Stimulated activated naive CD4-positive, alpha-beta T cell treated with Interleukin-2 at 50 U/mL for 16 hours (primary cell): Measurements from ENCODE around the gene FFAR2.
"Not testable (repeated sequence)": the region's sequence is repeated elsewhere in the genome, so short reads cannot be mapped to it uniquely, and the experiment has no call there.

ENCODE experiments used
- DNase-seq: peaks from one replicate; lab custom pipeline; 2025; lab: John Stamatoyannopoulos, UW

FFAR2 gene

DNA sequence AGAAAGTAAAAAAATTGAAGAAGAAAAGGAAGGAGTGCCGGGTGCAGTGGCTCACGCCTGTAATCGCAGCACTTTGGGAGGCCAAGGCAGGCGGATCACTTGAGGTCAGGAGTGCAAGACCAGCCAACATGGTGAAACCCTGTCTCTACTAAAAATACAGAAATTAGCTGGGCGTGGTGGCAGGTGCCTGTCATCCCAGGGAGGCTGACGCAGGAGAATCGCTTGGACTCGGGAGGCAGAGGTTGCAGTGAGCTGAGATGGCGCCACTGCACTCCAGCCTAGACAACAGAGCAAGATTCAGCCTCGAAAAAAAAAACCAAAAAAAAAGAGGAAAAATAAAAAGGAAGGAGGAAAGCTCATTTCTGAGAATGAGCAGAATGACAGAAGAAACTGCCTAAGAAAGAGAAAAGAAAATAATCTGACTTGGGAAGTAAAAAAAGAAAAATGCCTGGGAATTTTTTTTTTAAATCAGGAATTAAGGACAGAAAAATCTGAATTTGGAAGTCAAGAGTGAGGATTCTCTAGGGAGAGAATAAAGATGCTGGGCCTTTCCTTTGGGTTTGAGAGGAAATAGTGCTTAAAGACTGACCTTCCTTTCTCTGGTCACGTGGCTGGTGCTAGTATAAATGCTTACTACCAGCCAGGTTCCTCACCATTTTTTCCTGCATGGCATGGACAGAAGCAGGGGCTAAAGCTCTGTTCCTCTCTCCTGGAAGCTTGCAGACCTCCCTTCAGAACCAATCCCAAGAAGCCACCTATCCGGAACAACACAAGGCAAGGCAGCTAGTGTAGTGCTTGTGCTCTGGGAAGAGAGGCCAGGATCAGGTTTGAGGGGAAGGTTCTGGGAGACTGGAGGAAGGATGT lies at the start of gene FFAR2:
Gene FFAR2, plus strand, starts transcription at position 652 of the 864 bp plus-strand sequence. CDS start 1,458 bp downstream, outside the sequence.
- DNase-seq, result no peak

DNA sequence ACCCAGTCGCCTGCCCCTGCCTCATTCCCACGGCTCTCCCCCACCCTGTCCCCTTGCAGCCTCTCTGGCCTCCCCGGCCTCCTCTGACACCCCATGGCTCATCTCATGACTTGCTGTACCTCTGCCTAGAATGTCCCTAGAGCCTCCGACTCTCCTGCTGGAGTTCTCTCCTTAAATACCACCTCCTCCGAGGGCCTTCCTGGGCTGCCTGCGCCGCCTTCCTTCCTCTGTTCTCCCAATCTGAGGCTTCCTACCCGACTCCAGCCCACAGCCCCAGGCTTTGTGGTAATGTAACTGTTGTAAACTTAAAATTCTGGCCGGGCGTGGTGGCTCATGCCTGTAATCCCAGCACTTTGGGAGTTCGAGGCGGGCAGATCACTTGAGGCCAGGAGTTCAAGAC lies 49.5 kb upstream of the FFAR2 start:
- DNase-seq, result no peak

- DNase-seq, result no peak
Measured at GRCh38 chr19:35399231-35399630, 48.8 kb upstream of the FFAR2 start.

DNA sequence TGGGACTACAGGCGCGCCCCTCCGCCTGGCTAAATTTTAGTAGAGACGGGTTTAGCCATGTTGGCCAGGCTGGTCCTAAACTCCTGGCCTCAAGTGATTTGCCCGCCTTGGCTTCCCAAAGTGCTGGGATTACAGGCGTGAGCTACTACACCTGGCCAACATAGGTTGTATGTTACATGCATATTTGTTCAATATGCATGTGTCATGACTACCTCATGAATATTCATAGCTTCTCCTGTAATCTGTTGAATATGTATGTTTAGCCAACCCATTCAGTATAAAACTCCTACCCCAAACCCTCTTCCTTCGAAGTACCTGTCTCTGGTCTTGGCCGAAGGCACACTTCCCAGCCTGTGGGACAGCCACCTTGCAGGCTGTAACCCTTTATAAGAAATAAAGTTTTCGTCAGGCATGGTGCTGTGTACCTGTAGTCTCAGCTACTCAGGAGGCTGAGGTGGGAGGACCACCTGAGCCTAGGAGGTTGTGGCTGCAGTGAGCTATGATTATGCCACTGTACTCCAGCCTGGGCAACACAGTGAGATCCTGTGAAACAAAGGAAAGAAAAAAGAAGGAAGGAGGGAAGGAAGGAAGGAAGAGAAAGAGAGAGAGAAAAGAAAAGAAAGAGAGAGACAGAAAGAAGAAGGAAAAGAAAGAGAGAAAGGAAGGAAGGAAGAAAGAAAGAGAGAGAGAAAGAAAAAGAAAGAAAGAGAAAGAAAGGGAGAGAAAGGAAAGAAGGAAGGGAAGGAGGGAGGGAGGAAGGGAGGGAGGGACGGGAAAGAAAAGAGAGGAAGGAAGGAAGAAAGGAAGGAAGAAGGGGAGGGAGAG lies 47.9 kb upstream of the FFAR2 start:
- no peak for DNase-seq

DNA sequence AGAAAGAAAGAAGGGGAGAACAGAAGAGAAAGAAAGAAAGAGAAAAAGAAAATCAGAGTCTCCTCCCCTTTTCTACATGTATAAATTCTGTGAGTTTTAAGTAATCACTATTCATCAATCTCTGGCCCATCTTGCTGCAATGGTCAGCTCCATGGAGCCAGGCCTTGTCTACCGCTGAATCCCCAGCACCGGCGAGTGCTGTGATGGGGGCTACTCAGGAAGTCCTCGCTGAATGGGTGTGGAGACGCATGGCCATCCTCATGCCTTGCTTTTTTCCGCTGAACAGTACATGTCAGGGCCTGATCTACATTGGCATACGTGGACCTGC lies 47.3 kb upstream of the FFAR2 start:
- no peak for DNase-seq

- DNase-seq, result not testable (repeated sequence)
Measured at GRCh38 chr19:35401416-35401815, 46.6 kb upstream of the FFAR2 start.

- no peak for DNase-seq
Measured at GRCh38 chr19:35403116-35403760, 44.8 kb upstream of the FFAR2 start.

DNA sequence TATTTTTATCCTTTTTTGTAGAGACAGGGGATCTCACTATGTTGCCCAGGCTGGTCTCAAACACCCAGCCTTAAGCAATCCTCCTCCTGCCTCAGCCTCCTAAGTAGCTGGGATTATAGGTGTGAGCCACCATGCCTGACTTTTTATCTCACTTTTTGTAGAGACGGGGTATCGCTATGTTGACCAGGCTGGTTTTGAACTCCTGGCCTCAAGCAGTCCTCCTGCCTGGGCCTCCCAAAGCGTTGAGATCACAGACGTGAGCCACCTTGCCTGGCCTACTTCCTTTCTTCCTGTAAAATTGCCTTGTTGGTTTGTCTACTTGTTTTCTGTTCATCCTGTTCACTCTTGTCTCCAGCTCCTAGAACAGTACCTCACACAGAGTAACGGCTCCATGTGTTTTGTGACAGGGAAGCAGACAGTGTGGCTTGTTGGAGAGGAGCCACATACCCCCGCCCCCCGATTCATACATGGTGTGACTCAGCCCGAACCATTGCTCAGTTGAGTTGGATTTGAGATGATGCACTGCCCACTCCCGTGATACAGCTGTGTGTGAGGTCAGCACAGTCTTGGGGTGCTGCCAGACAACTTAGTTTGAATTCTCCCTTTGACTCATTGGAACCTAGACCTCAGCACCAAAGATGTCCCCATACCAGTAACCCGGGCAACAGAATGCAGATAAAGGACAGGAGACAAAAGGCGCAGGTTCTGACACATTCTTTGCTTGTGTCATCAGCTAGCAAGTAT lies 43.0 kb upstream of the FFAR2 start:
- peak; percentile 39 for DNase-seq

DNA sequence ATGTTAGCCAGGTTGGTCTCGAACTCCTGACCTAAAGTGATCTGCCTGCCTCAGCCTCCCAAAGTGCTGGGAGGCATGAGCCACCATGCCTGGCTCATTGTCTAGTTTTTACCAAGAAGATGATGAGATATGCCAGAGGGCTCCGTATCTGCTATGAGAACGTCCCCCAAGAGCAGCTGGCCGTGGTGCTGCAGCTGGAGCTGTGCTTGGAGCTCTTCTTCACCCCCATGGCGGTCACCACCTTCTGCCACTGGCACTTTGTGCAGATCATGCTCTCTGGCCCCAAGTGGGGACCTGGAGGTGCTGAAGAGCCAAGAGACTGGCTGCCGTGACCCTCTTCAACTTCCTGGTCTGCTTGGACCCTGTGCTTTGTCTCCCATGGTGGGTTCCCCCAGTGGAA lies 40.4 kb upstream of the FFAR2 start:
- DNase-seq, result no peak

DNA sequence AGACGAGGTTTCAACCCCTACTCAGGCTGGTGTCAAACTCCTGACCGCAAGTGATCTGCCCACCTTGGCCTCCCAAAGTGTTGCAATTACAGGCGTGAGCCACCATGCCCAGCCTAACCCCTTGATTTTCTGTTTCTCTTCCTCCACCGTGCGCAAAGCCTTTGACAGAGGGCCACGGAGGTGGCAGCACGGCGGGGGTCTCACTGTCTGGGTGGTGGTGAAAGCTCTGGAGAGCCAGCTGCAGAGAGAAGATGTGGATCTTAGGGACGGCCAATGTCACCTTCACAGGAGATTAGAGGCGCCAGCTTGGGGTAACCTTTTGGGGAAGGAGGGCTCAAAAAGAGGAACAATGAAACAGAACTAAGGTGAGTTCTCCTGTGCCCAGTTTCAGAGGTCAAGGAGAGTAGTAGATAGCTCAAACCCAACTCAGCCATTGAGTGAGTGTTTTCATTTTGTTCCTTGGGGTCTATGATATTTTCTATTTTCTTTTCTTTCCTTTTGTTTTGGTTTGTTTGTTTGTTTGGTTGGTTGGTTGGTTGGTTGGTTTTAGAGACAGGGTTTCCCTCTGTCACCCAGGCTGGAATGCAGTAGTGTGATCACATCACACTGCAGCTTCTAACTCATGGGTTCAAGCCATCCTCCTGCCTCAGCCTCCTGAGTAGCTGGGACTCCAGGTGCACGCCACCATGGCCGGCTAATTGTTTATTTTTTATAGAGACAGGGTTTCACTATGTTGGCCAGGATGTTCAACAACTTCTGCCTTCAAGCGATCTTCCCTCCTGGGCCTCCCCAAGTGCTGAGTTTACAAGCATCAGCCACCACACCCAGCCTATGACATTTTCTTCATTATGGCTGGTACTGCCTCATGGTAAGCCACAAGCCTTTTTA lies 39.5 kb upstream of the FFAR2 start:
- DNase-seq, result no peak

GRCh38 chr19:35409191-35409590 lies 38.9 kb upstream of the FFAR2 start:
- no peak for DNase-seq

GRCh38 chr19:35410487-35410886 lies 37.6 kb upstream of the FFAR2 start:
- DNase-seq, result no peak

- no peak for DNase-seq
Measured at GRCh38 chr19:35414442-35414841, 33.6 kb upstream of the FFAR2 start.

DNA sequence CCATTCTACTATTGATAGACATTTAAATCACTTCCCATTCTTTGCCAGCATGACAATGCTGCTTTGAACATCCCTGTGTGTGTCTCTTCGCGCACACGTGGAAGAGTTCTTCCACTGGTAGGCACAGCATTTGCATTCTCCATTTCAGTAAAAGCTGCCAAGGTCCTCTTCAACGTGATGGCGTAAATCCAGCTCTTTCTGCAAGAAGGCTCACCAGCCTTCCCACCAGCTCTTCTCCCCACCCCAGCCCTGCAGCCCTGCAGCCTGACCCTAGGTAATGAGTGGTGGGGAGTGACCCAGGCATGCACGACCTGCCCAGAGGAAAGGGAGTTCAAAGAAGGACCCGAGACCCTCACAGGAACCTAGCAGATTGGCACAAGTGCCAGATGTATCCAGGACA lies 31.7 kb upstream of the FFAR2 start:
- DNase-seq, result no peak

DNA sequence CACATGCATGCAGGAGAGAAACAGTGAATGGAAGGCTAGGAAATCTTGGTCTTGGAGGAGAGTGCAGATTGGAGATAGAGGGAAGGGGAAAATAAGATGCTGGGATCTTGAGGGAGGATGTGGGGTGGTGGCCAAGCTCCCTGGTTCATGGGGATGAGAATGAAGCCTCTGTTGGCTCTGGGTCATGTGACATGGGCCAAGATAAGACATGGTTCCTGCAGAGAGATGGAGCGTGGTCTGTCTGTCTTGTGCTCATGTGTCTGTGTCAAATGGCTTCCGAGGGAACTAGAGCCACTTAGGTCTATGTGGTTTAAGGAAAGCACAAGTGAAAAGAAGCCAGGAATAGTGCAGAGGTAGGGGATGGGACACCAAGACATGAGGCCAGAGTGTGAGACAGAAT lies 30.8 kb upstream of the FFAR2 start:
- DNase-seq, result no peak

DNA sequence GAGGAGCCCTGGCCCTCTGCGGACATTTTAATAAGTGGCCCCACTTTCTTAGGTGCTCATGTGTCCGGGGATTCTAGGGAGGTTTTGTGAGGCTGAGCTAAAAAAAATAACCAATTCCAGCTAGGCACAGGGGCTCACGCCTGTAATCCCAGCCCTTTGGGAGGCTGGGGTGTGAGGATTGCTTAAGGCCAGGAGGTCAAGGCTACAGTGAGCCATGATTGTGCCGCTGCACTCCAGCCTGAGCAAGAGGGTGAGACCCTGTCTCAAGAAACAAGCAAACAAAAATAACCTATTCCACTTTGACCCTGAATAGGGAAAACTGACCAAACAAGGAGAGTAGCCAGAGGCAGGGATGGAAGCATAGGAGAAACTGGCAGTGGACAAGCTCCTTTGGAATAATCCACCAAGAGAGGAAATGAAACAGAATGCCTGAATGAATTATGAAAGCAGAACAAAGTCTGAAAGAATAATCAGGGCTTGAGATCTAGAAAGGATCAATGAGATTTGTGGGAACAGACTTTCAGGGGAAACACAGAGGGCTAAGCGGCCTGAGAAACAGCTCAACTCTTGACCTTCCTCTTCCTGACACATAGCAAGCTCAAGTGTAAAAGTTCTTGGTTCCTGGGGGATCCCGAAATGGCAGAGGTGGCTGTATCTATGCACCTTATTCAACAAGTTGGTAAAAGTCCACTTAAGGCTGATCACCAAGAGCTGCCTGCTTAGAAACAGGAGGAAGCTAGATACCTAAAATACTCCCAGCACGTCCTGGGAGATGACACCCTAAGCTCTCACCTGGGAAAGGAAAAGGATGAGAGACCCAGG lies 30.1 kb upstream of the FFAR2 start:
- DNase-seq, result no peak

DNA sequence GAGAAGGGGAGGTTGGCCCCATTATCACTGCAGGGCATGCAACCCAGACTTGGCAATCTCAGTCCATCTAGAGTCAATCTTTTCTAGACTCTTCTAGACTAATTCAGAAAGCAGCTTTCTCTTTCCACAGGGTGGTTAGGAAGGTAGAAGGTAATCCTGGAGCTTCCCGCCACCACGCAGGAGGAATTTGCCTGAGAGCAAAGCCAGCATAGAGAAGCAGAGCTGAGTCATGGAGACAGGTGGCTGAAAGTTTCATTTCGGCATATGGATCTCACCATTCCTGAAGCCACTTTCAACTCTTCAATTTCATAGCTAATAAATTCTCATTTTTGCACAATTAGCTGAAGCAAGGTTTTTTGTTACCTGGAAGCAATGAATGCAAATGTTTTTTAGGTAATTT lies 29.0 kb upstream of the FFAR2 start:
- no peak for DNase-seq

DNA sequence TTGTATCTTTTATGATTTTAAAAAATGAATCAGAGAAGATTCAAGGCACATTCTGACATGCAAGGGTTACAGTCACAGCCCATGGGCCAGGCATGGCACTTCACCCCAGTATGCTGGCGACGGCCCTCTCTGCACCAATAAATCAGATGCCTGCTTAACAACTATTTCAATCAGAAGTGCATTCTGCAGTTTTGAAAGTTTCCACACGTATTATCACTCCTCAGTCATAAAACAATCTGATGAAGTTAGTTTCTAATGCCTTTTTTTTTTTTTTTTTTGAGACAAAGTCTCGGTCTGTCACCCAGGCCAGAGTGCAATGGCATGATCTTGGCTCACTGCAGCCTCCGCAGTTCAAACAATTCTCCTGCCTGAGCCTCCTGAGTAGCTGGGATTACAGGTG lies 28.3 kb upstream of the FFAR2 start:
- DNase-seq, result no peak

- DNase-seq, result no peak
Measured at GRCh38 chr19:35421362-35421761, 26.7 kb upstream of the FFAR2 start.

DNA sequence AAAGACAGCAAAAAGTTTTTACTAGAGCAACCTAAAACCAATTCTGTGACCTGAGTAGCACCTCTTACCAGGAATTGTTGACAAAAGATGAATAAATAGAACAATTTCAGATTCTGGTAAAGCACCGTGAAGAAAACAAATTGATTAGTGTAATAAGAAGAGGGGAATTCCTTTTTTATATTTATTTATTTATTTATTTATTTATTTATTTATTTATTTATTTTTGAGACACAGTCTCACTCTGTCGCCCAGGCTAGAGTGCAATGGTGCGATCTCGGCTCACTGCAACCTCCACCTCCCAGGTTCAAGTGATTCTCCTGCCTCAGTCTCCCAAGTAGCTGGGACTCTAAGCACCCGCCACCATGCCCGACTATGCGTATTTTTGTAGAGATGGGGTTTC lies 24.7 kb upstream of the FFAR2 start:
- not testable (repeated sequence) for DNase-seq
